HepG2 (cell line): Measurements from ENCODE around the gene GPC6. TPM values are rescaled to one million over a fixed set of nuclear protein-coding genes. Genes with fewer than 3 reads are reported as not detected.
A peak's percentile ranks its signal among the peaks of the same experiment; 100 is the strongest.

Experiments
- ATAC-seq: fragments of 200-7000 bp; cut with Tn5 transposase; 3 replicates; pipeline ENCODE4 v1.9.1; 2020; ENCODE audit warnings: mild to moderate bottlenecking, moderate library complexity
- BruUV-seq: library from RNA; stranded (reverse); fragments of 400-500 nt; replicated peaks from 2 replicates; lab custom pipeline; 2021; lab: Mats Ljungman, UMichigan
- CTCF ChIA-PET: fragments of 300-600 bp; formaldehyde crosslinking; extraction: SDS; loops from one replicate; lab custom pipeline; 2021; ENCODE audit warnings: low total read pairs, inconsistent platforms, low intra/inter-chr PET ratio; lab: Yijun Ruan, JAX
- POLR2A ChIA-PET: fragments of 350-600 bp; sonication (Branson Sonifier 250); formaldehyde crosslinking; loops from one replicate; lab custom pipeline; 2020; ENCODE audit warnings: antibody characterized with exemption, inconsistent platforms; lab: Yijun Ruan, JAX
- DNase-seq: peaks from one replicate; pipeline ENCODE4 v3.0.0-alpha.2; 2015; ENCODE audit warnings: low spot score
- FAIRE-seq: peaks from 3 replicates; lab custom pipeline; 2011; peaks lifted over from hg19 to GRCh38; lab: Jason Lieb, UNC
- H2AFZ ChIP-seq: one replicate; pipeline ENCODE4 v1.6.1; 2011; ENCODE audit warnings: low read length, inconsistent platforms
- H3K27ac ChIP-seq: fragments of 300-600 bp; 3 replicates; pipeline ENCODE4 v1.8.0; 2011; ENCODE audit warnings: mixed run types, mild to moderate bottlenecking, mixed read lengths, low read length, inconsistent platforms; ENCODE audit not compliant: insufficient read depth; ENCODE audit errors: extremely low read length
- H3K27me3 ChIP-seq, 2 experiments: fragments of 200-600 bp in 1 of 2; 2 replicates in 1 of 2; 3 replicates in 1 of 2; pipeline versions ENCODE4 v1.6.0 to v1.8.0; 2011; ENCODE audit warnings: low read length in 2 of 2, mild to moderate bottlenecking in 2 of 2, moderate library complexity in 2 of 2, inconsistent platforms in 1 of 2; ENCODE audit not compliant: insufficient read depth in 2 of 2, control insufficient read depth in 1 of 2
- H3K36me3 ChIP-seq, 2 experiments: fragments of 200-600 bp in 1 of 2; replicated peaks in 1 of 2; 2 replicates in 1 of 2; 3 replicates in 1 of 2; pipeline versions ENCODE4 v1.5.1 to v1.8.0; 2011; ENCODE audit warnings: low read length in 2 of 2, inconsistent platforms in 1 of 2; ENCODE audit not compliant: insufficient read depth in 2 of 2, control insufficient read depth in 1 of 2
- H3K4me1 ChIP-seq: 2 replicates; pipeline ENCODE4 v1.5.1; 2012; ENCODE audit warnings: low read length, inconsistent platforms; ENCODE audit not compliant: insufficient read depth
- H3K4me2 ChIP-seq: 2 replicates; pipeline ENCODE4 v1.6.0; 2011; ENCODE audit warnings: low read depth, low read length, inconsistent platforms
- H3K4me3 ChIP-seq, 3 experiments: fragments of 200-600 bp in 1 of 3; sonication (generic), shearing (Covaris generic) in 1 of 3; replicated peaks in 1 of 3; 2 replicates each; pipeline ENCODE4 v1.5.1; 2011 to 2016; ENCODE audit warnings: low read length in 3 of 3, inconsistent platforms in 2 of 3, low read depth in 2 of 3, mild to moderate bottlenecking in 2 of 3, control low read depth in 1 of 3, mixed read lengths in 1 of 3; ENCODE audit not compliant: insufficient read depth in 1 of 3
- H3K79me2 ChIP-seq: one replicate; pipeline ENCODE4 v1.6.1; 2011; ENCODE audit warnings: low read length, inconsistent platforms; ENCODE audit not compliant: insufficient read depth
- H3K9ac ChIP-seq: 2 replicates; pipeline ENCODE4 v1.6.0; 2011; ENCODE audit warnings: mild to moderate bottlenecking, low read depth, low read length, inconsistent platforms; ENCODE audit not compliant: insufficient read depth
- H3K9me3 ChIP-seq: 2 replicates; pipeline ENCODE4 v1.5.1; 2012; ENCODE audit warnings: mild to moderate bottlenecking, low read length
- H4K20me1 ChIP-seq: 2 replicates; pipeline ENCODE4 v1.6.0; 2011; ENCODE audit warnings: inconsistent platforms, mild to moderate bottlenecking, low read length, moderate library complexity; ENCODE audit not compliant: insufficient read depth
- BCL6 ChIP-seq: IDR thresholded peaks from 2 replicates; pipeline ENCODE4 v1.6.1; 2016; ENCODE audit warnings: missing genetic modification reagents, missing compliant biosample characterization
- CREB1 ChIP-seq, 2 experiments: fragments of 450-650 bp in 1 of 2; IDR thresholded peaks; 2 replicates each; pipeline ENCODE4 v1.6.1; 2016 to 2017; ENCODE audit warnings: control low read depth in 1 of 2, mild to moderate bottlenecking in 1 of 2, missing compliant biosample characterization in 1 of 2, missing genetic modification characterization in 1 of 2
- CREM ChIP-seq, 2 experiments: sonication (generic) in 1 of 2; formaldehyde crosslinking in 1 of 2; IDR thresholded peaks; 2 replicates each; pipeline versions ENCODE4 v1.4.0 to v1.6.1; 2016 to 2020; ENCODE audit warnings: antibody characterized with exemption in 1 of 2, mild to moderate bottlenecking in 1 of 2, missing genetic modification reagents in 1 of 2
- GATA4 ChIP-seq: sonication (generic); IDR thresholded peaks from 2 replicates; pipeline ENCODE4 v1.6.1; 2016; ENCODE audit warnings: antibody characterized with exemption, low read depth, borderline replicate concordance
- KLF9 ChIP-seq: IDR thresholded peaks from 2 replicates; pipeline ENCODE4 v1.6.1; 2016; ENCODE audit warnings: low read depth
- NR2F6 ChIP-seq, 2 experiments: IDR thresholded peaks; 2 replicates each; pipeline ENCODE4 v1.6.1; 2016; ENCODE audit warnings: antibody characterized with exemption in 1 of 2, mild to moderate bottlenecking in 1 of 2
- PLSCR1 ChIP-seq: sonication (generic); formaldehyde crosslinking; IDR thresholded peaks from 2 replicates; pipeline ENCODE4 v1.5.0; 2020; ENCODE audit warnings: missing genetic modification reagents, mild to moderate bottlenecking, borderline replicate concordance
- RARA ChIP-seq: IDR thresholded peaks from 2 replicates; pipeline ENCODE4 v1.6.1; 2016; ENCODE audit warnings: missing genetic modification reagents, missing compliant biosample characterization
- RFXAP ChIP-seq: sonication (generic); formaldehyde crosslinking; IDR thresholded peaks from 2 replicates; pipeline ENCODE4 v1.4.0; 2020; ENCODE audit warnings: missing genetic modification reagents, borderline replicate concordance
- SPEN ChIP-seq: sonication (generic); formaldehyde crosslinking; IDR thresholded peaks from 2 replicates; pipeline ENCODE4 v1.5.1; 2020; ENCODE audit warnings: low read depth, mild to moderate bottlenecking, missing genetic modification reagents
- TARDBP ChIP-seq: sonication (generic); formaldehyde crosslinking; IDR thresholded peaks from 2 replicates; pipeline ENCODE4 v1.8.0; 2022; ENCODE audit warnings: mild to moderate bottlenecking, missing genetic modification reagents
- ZNF264 ChIP-seq: sonication (generic); formaldehyde crosslinking; IDR thresholded peaks from 2 replicates; pipeline ENCODE4 v1.4.0; 2020; ENCODE audit warnings: missing genetic modification reagents
- ZNF329 ChIP-seq: sonication (generic); formaldehyde crosslinking; IDR thresholded peaks from 2 replicates; pipeline ENCODE4 v1.9.0; 2021; ENCODE audit warnings: low read depth, mild to moderate bottlenecking, missing genetic modification reagents
- ZNF468 ChIP-seq: sonication (generic); formaldehyde crosslinking; IDR thresholded peaks from 2 replicates; pipeline ENCODE4 v1.8.0; 2022; ENCODE audit warnings: mild to moderate bottlenecking, moderate library complexity, missing genetic modification reagents
- ZSCAN21 ChIP-seq: sonication (generic); formaldehyde crosslinking; IDR thresholded peaks from 2 replicates; pipeline ENCODE4 v1.8.0; 2022; ENCODE audit warnings: mild to moderate bottlenecking, missing genetic modification reagents, moderate library complexity, borderline replicate concordance
- WGBS: methylation state at CpG from one replicate; pipeline ENCODE4 v1.1.6; 2017; ENCODE audit warnings: low lambda C conversion rate; 5-methylcytosine and 5-hydroxymethylcytosine counted together
- in situ Hi-C: cut with HindIII; loops from 2 replicates; pipeline ENCODE4 v1.10.0; 2017; ENCODE audit warnings: low pct_unique_long_range_greater_than_20kb; ENCODE audit not compliant: extremely low pct_ligation_motif_present
- intact Hi-C: fragments of 100-400 bp; cut with micrococcal nuclease; formaldehyde crosslinking; loops from one replicate; pipeline ENCODE4 v1.10.0; 2022; ENCODE audit not compliant: unreplicated experiment
- polyA plus RNA-seq, 8 experiments: library from polyadenylated mRNA; depleted of rRNA in 3 of 8; stranded (reverse) in 7 of 8; unstranded in 1 of 8; fragments of >200 nt; fragmentation: Illumina TruSeq in 4 of 8; extraction: Trizol in 4 of 8; gene quantifications; 2 replicates each; pipeline versions ENCODE4 v1.2.1 to v1.2.3, GENCODE V29; 2011 to 2016; ENCODE audit warnings: low read depth in 4 of 8, missing spikeins in 1 of 8, mixed read lengths in 1 of 8; ENCODE audit not compliant: insufficient read depth in 1 of 8
- total RNA-seq, 5 experiments: library from RNA; depleted of rRNA; stranded (reverse); fragments of >200 nt; fragmentation: Illumina TruSeq; extraction: Trizol; gene quantifications; 2 replicates each; pipeline ENCODE4 v1.2.3, GENCODE V29; 2016; ENCODE audit warnings: low read depth in 1 of 5

Gene GPC6
- total and polyA plus RNA-seq, 2 of the 13 experiments (the other 11 are each of a cell fraction or from before 2014, with no cell fraction given), result 24.5 to 33.9 TPM

GRCh38 chr13:93225610-93226009, 997 bp upstream of the GPC6 start:
- Histone ChIP-seq H3K4me1 (peaks cover 50% of the 10 kb centered on the region), H3K36me3 (no peaks in the 10 kb centered on the region)
- in situ Hi-C loops, result loop anchor here (25.0 kb wide), 3 partner anchors 537 to 1112 kb away; no protein-coding TSS in a partner anchor
- POLR2A ChIA-PET, result interaction anchor here (1.0 to 1.4 kb wide), 2 partner anchors 23 to 24 kb away, joined by 3 read pairs; no protein-coding TSS in a partner anchor
- peak; percentile 67 for TF ChIP-seq CREB1 (IDR thresholded peaks at IDR 0.05)
- no peak for TF ChIP-seq CREB1 (CRISPR knock-in tag; IDR thresholded peaks at IDR 0.05)
- no peak for TF ChIP-seq ZNF468
- TF ChIP-seq, all 625 proteins: peak for 1
- Histone ChIP-seq H3K9me3 (no peaks in the 10 kb centered on the region), H3K27ac (no peak overlapping the region), H3K4me3 (peak overlapping the region; percentile 90 to 98 (median 94); a peak in 5 of 6 replicates), H3K79me2 (peaks cover 38% of the 10 kb centered on the region), H3K9ac (0 out of 2 replicates have a peak overlapping the region, but pooled peaks have one; percentile 90), H3K4me2 (peak overlapping the region; percentile 76), H4K20me1 (no peaks in the 10 kb centered on the region), H3K27me3 (no peaks in the 10 kb centered on the region; a peak in 1 of 5 replicates), H2AFZ (no peak overlapping the region)
- DNase-seq (no peak), FAIRE-seq (no peak), ATAC-seq (no peak)
- TSS peak; percentile 54 for BruUV-seq
- CTCF ChIA-PET, result no interaction called here
- 58% methylated on average over 2 of the region's 2 CpGs for WGBS
- intact Hi-C loops, result loop anchor here (5.0 to 10.0 kb wide), 4 partner anchors 53 to 967 kb away; no protein-coding TSS in a partner anchor

GRCh38 chr13:93226065-93226622, 463 bp upstream of the GPC6 start:
- FAIRE-seq (no peak), DNase-seq (peak; percentile 52), ATAC-seq (no peak)
- H3K36me3 ChIP-seq, result no peaks in the 10 kb centered on the region
- peak overlapping the region; percentile 76 for H3K4me2 ChIP-seq
- H3K9ac ChIP-seq, result peak overlapping the region; percentile 90
- POLR2A ChIA-PET, result interaction anchor here (1.1 to 2.9 kb wide), 3 partner anchors 9 to 24 kb away, joined by 3 to 31 read pairs (median 3); no protein-coding TSS in a partner anchor
- no peaks in the 10 kb centered on the region for H3K9me3 ChIP-seq
- peaks cover 43% of the 10 kb centered on the region for H3K79me2 ChIP-seq
- peaks cover 55% of the 10 kb centered on the region for H3K4me1 ChIP-seq
- CTCF ChIA-PET, result no interaction called here
- H3K27me3 ChIP-seq, result no peaks in the 10 kb centered on the region; a peak in 1 of 5 replicates
- intact Hi-C loops, result loop anchor here (5.0 to 10.0 kb wide), 4 partner anchors 54 to 966 kb away; no protein-coding TSS in a partner anchor
- H3K27ac ChIP-seq, result peak overlapping the region; percentile 85
- no peaks in the 10 kb centered on the region for H4K20me1 ChIP-seq
- peak overlapping the region; percentile 82 for H2AFZ ChIP-seq
- in situ Hi-C loops, result loop anchor here (25.0 kb wide), 3 partner anchors 536 to 1111 kb away; no protein-coding TSS in a partner anchor
- no TSS peak for BruUV-seq
- WGBS, result 1% methylated on average over 5 of the region's 5 CpGs
- peak overlapping the region; percentile 90 to 98 (median 94) for H3K4me3 ChIP-seq
- TF ChIP-seq TARDBP (CRISPR knock-in tag) (no peak), NR2F6 (IDR thresholded peaks at IDR 0.05) (peak; percentile 17), NR2F6 (CRISPR knock-in tag; IDR thresholded peaks at IDR 0.05) (no peak), GATA4 (no peak), ZNF264 (0 out of 2 replicates have a peak, but pooled peaks have one; percentile 44), KLF9 (CRISPR knock-in tag) (no peak), PLSCR1 (CRISPR knock-in tag) (no peak), RFXAP (CRISPR knock-in tag) (0 out of 2 replicates have a peak, but pooled peaks have one; percentile 3), ZNF329 (no peak), ZSCAN21 (CRISPR knock-in tag) (peak; percentile 12; the same call in 1 of the 2 replicates), CREM (IDR thresholded peaks at IDR 0.05) (no peak), CREM (CRISPR knock-in tag; IDR thresholded peaks at IDR 0.05) (no peak), BCL6 (CRISPR knock-in tag) (0 out of 2 replicates have a peak, but pooled peaks have one; percentile 35), SPEN (CRISPR knock-in tag) (no peak), RARA (CRISPR knock-in tag) (peak; percentile 87)
